ENCODE results near the gene PEPD.
A peak's percentile ranks its signal among the peaks of the same experiment; 100 is the strongest.

Gene PEPD

GRCh38 chr19:33393286-33394005 is 128.1 kb downstream of the PEPD start:
- H3K9me3 ChIP-seq (ENCODE audit: control insufficient read depth in 1 of 2, low read length in 2 of 2): no peaks in the 10 kb centered on the region
- no peaks in the 10 kb centered on the region for H3K36me3 ChIP-seq (ENCODE audit: control insufficient read depth in 1 of 2, insufficient read depth in 2 of 2, low read length in 2 of 2)
- H3K4me3 ChIP-seq (ENCODE audit: low read depth in 1 of 2, low read length in 2 of 2): no peak overlapping the region
- H3K27ac ChIP-seq (ENCODE audit: low read length): no peak overlapping the region
- peaks cover 6 to 70% of the 10 kb centered on the region in 2 donors for H3K4me1 ChIP-seq (ENCODE audit: control insufficient read depth in 1 of 2, insufficient read depth in 2 of 2, low read length in 2 of 2)
- H3K27me3 ChIP-seq (ENCODE audit: low read depth, low read length): no peaks in the 10 kb centered on the region

DNA sequence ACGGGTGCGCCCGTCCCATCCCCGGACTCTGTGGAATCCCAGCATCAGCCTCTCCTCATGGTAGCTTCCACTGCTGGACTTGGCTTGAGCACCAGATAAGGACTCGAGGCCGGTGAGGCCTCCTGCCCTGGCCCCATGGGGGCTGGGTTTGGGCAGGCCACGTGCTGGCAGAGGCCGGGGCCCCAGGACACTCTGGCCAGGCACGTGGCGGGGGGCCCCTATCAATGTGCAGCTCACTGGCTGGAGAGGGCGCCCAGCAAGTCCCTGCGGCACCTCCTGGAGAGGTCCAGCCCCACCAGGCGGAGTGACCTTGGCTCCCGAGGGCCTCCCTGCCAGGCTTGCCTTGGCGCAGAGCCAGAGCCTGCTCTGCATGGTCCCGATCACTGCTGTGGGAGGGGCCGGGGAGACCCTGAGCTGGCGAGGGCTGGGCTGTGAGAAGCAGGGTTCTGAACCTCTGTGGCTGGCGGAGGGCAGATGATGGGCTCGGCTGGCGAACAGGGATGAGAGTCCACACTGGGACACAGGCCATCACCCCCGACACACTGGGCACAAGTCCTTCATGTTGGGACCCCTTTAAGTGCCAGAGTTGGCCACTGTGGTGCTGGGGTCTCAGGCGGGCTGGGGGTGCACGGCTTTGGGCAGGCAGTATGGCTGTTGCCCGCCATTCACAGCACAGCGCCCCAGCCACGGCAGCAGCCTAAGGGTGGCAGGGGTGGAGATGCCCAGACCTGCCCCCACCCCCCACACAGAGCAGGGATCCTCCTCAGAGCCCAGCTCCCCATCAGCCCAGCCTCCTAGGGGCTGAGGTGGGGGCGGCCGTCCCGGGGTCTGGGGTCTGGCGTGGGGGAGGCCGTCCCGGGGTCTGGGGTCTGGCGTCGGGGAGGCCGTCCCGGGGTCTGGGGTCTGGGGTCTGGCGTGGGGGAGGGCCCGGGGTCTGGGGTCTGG is 129.0 kb downstream of the PEPD start:
- Histone ChIP-seq H3K4me1 (ENCODE audit: control insufficient read depth in 1 of 2, insufficient read depth in 2 of 2, low read length in 2 of 2) (peaks cover 6 to 75% of the 10 kb centered on the region in 2 donors), H3K36me3 (ENCODE audit: control insufficient read depth in 1 of 2, insufficient read depth in 2 of 2, low read length in 2 of 2) (peaks cover 0 to 6% of the 10 kb centered on the region in 2 donors), H3K9me3 (ENCODE audit: control insufficient read depth in 1 of 2, low read length in 2 of 2) (no peaks in the 10 kb centered on the region), H3K4me3 (ENCODE audit: low read depth in 1 of 2, low read length in 2 of 2) (no peak overlapping the region), H3K27ac (ENCODE audit: low read length) (no peak overlapping the region), H3K27me3 (ENCODE audit: low read depth, low read length) (no peaks in the 10 kb centered on the region)

GRCh38 chr19:33391631-33392249 is 129.9 kb downstream of the PEPD start:
- Histone ChIP-seq H3K4me1 (ENCODE audit: control insufficient read depth in 1 of 2, insufficient read depth in 2 of 2, low read length in 2 of 2) (peaks cover 6 to 75% of the 10 kb centered on the region in 2 donors), H3K9me3 (ENCODE audit: control insufficient read depth in 1 of 2, low read length in 2 of 2) (no peaks in the 10 kb centered on the region), H3K36me3 (ENCODE audit: control insufficient read depth in 1 of 2, insufficient read depth in 2 of 2, low read length in 2 of 2) (peaks cover 0 to 14% of the 10 kb centered on the region in 2 donors), H3K27ac (ENCODE audit: low read length) (no peak overlapping the region), H3K27me3 (ENCODE audit: low read depth, low read length) (no peaks in the 10 kb centered on the region), H3K4me3 (ENCODE audit: low read depth in 1 of 2, low read length in 2 of 2) (no peak overlapping the region)

GRCh38 chr19:33390908-33391630 is 130.5 kb downstream of the PEPD start:
- H3K27me3 ChIP-seq (ENCODE audit: low read depth, low read length): no peaks in the 10 kb centered on the region
- peaks cover 0 to 21% of the 10 kb centered on the region in 2 donors for H3K36me3 ChIP-seq (ENCODE audit: control insufficient read depth in 1 of 2, insufficient read depth in 2 of 2, low read length in 2 of 2)
- H3K4me3 ChIP-seq (ENCODE audit: low read depth in 1 of 2, low read length in 2 of 2): no peak overlapping the region
- H3K4me1 ChIP-seq (ENCODE audit: control insufficient read depth in 1 of 2, insufficient read depth in 2 of 2, low read length in 2 of 2): peaks cover 6 to 73% of the 10 kb centered on the region in 2 donors
- H3K9me3 ChIP-seq (ENCODE audit: control insufficient read depth in 1 of 2, low read length in 2 of 2): no peaks in the 10 kb centered on the region
- no peak overlapping the region for H3K27ac ChIP-seq (ENCODE audit: low read length)

DNA sequence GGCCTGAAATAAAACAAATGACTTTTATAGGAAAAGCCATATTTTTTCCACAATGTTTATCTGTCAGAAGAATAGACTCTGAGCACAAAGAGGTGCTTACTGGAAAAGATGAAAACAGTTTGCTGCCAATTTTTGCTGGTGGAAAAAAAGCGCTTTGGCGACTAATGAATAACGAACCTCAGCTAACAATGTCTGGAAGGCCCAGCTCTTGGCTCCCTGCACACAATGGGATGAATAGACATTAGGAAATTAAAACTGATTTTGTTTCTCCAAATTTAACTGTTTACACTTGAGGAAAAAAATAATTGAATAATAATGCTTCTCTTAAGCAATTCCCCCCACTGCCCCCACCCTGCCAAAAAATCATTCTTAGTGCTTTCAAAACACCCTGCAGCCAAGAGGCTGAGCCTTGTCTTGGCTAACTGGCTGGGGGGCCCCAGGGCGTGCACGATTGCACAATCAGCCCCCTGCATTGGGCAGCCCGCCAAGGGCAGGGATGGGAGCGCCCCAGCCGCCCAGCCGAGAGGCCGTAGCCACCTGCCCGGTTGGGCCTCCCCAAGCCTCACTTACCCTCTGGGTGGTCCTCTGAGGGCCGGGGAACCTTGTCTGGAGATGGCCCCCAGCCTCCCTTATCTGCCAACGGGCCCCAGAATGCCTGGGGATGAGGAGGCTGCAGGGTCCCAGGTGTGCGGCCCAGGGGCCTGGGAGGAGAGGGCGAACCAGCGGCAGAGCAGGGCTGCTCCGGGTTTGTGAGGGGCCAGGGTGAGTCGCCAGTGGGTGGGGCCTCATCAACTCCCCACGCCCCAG is 131.3 kb downstream of the PEPD start:
- H3K36me3 ChIP-seq (ENCODE audit: control insufficient read depth in 1 of 2, insufficient read depth in 2 of 2, low read length in 2 of 2): peaks cover 0 to 22% of the 10 kb centered on the region in 2 donors
- H3K27ac ChIP-seq (ENCODE audit: low read length): no peak overlapping the region
- no peaks in the 10 kb centered on the region for H3K27me3 ChIP-seq (ENCODE audit: low read depth, low read length)
- no peaks in the 10 kb centered on the region for H3K9me3 ChIP-seq (ENCODE audit: control insufficient read depth in 1 of 2, low read length in 2 of 2)
- H3K4me1 ChIP-seq (ENCODE audit: control insufficient read depth in 1 of 2, insufficient read depth in 2 of 2, low read length in 2 of 2): peaks cover 6 to 66% of the 10 kb centered on the region in 2 donors
- no peak overlapping the region for H3K4me3 ChIP-seq (ENCODE audit: low read depth in 1 of 2, low read length in 2 of 2)

GRCh38 chr19:33389421-33390100 is 132.0 kb downstream of the PEPD start:
- H3K4me1 ChIP-seq (ENCODE audit: control insufficient read depth in 1 of 2, insufficient read depth in 2 of 2, low read length in 2 of 2): peaks cover 6 to 59% of the 10 kb centered on the region in 2 donors

GRCh38 chr19:33388725-33389420 is 132.7 kb downstream of the PEPD start:
- Histone ChIP-seq H3K9me3 (ENCODE audit: control insufficient read depth in 1 of 2, low read length in 2 of 2) (no peaks in the 10 kb centered on the region), H3K4me1 (ENCODE audit: control insufficient read depth in 1 of 2, insufficient read depth in 2 of 2, low read length in 2 of 2) (peaks cover 6 to 52% of the 10 kb centered on the region in 2 donors), H3K27me3 (ENCODE audit: low read depth, low read length) (no peaks in the 10 kb centered on the region), H3K27ac (ENCODE audit: low read length) (no peak overlapping the region), H3K4me3 (ENCODE audit: low read depth in 1 of 2, low read length in 2 of 2) (no peak overlapping the region), H3K36me3 (ENCODE audit: control insufficient read depth in 1 of 2, insufficient read depth in 2 of 2, low read length in 2 of 2) (peaks cover 0 to 22% of the 10 kb centered on the region in 2 donors)

More at GRCh38 chr19:33389421-33390100, 132.0 kb downstream of the PEPD start:
- Histone ChIP-seq H3K27ac (ENCODE audit: low read length) (peak overlapping the region; percentile 16), H3K36me3 (ENCODE audit: control insufficient read depth in 1 of 2, insufficient read depth in 2 of 2, low read length in 2 of 2) (peaks cover 0 to 22% of the 10 kb centered on the region in 2 donors), H3K9me3 (ENCODE audit: control insufficient read depth in 1 of 2, low read length in 2 of 2) (no peaks in the 10 kb centered on the region), H3K27me3 (ENCODE audit: low read depth, low read length) (no peaks in the 10 kb centered on the region), H3K4me3 (ENCODE audit: low read depth in 1 of 2, low read length in 2 of 2) (no peak overlapping the region)

- H3K36me3 ChIP-seq (ENCODE audit: control insufficient read depth in 1 of 2, insufficient read depth in 2 of 2, low read length in 2 of 2): peaks cover 0 to 22% of the 10 kb centered on the region in 2 donors
- H3K27me3 ChIP-seq (ENCODE audit: low read depth, low read length): no peaks in the 10 kb centered on the region
- H3K27ac ChIP-seq (ENCODE audit: low read length): no peak overlapping the region
- no peak overlapping the region for H3K4me3 ChIP-seq (ENCODE audit: low read depth in 1 of 2, low read length in 2 of 2)
- H3K4me1 ChIP-seq (ENCODE audit: control insufficient read depth in 1 of 2, insufficient read depth in 2 of 2, low read length in 2 of 2): peaks cover 6 to 46% of the 10 kb centered on the region in 2 donors
- no peaks in the 10 kb centered on the region for H3K9me3 ChIP-seq (ENCODE audit: control insufficient read depth in 1 of 2, low read length in 2 of 2)
These were observed 133.3 kb downstream of the PEPD start for GRCh38 chr19:33388231-33388724.

GRCh38 chr19:33387351-33388230 is 134.0 kb downstream of the PEPD start:
- no peak overlapping the region for H3K27ac ChIP-seq (ENCODE audit: low read length)
- no peak overlapping the region for H3K4me3 ChIP-seq (ENCODE audit: low read depth in 1 of 2, low read length in 2 of 2)
- H3K4me1 ChIP-seq (ENCODE audit: control insufficient read depth in 1 of 2, insufficient read depth in 2 of 2, low read length in 2 of 2): peaks cover 6 to 43% of the 10 kb centered on the region in 2 donors
- peaks cover 0 to 22% of the 10 kb centered on the region in 2 donors for H3K36me3 ChIP-seq (ENCODE audit: control insufficient read depth in 1 of 2, insufficient read depth in 2 of 2, low read length in 2 of 2)
- no peaks in the 10 kb centered on the region for H3K9me3 ChIP-seq (ENCODE audit: control insufficient read depth in 1 of 2, low read length in 2 of 2)
- no peaks in the 10 kb centered on the region for H3K27me3 ChIP-seq (ENCODE audit: low read depth, low read length)
